AG09319 (cell line): ENCODE data around the gene AGTPBP1.

Source experiments
- DNase-seq: peaks from one replicate; pipeline ENCODE4 v3.0.0-alpha.2; 2010; ENCODE audit warnings: low read depth; ENCODE audit errors: extremely low read depth
- CTCF ChIP-seq: IDR thresholded peaks from 2 replicates; pipeline ENCODE4 v1.5.1; 2011; ENCODE audit warnings: low read depth, mild to moderate bottlenecking, inconsistent platforms, low read length, moderate library complexity

The AGTPBP1 gene

GRCh38 chr9:85743275-85744128 is 1.7 kb upstream of the AGTPBP1 start:
- DNase-seq: no peak
- TF ChIP-seq CTCF: no peak

DNA sequence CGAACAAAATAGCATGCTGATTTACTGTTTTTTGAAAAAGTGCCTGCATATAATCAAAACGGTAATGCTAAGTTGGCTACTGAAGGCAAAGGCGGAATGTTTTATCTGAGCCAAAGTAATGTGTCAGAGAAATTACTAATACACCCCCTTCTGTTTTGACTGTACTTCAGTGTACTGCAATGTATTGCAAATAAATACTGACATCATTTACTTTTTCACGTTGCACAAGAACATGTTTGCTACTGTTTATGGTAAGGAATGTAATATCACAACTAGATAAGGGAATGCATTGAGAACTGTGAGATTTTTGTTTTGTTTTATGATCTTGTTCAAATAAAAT is 813 bp upstream of the AGTPBP1 start:
- no peak for TF ChIP-seq CTCF
- DNase-seq: no peak

- TF ChIP-seq CTCF: no peak
- DNase-seq: no peak
Observed at GRCh38 chr9:85741095-85741874, 469 bp downstream of the AGTPBP1 start.

- no peak for DNase-seq
- no peak for TF ChIP-seq CTCF
Observed at GRCh38 chr9:85740787-85741094, 1.0 kb downstream of the AGTPBP1 start.

DNA sequence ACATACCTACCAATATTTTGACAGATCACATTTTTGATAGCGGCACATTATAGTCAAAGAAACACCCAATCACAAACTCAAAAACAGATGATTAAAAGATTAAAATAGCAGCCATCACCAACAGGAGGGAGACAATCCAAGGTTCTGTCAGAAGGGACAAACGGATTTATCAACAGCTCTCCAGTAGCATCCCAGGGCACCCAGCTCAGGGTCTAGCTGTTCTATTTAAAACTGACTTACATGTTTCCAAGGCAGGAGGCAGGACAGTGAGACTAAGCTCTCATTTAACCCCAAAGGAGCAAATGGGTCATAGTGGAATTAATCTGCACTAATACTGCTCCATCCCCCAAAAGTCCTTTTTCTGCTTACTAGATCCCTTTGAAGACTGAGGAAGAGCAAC is 3.2 kb downstream of the AGTPBP1 start:
- no peak for DNase-seq

GRCh38 chr9:85737671-85738070 is 4.1 kb downstream of the AGTPBP1 start:
- DNase-seq: no peak
- no peak for TF ChIP-seq CTCF

More for the DNA sequence above, 3.2 kb downstream of the AGTPBP1 start:
- TF ChIP-seq CTCF: no peak

DNA sequence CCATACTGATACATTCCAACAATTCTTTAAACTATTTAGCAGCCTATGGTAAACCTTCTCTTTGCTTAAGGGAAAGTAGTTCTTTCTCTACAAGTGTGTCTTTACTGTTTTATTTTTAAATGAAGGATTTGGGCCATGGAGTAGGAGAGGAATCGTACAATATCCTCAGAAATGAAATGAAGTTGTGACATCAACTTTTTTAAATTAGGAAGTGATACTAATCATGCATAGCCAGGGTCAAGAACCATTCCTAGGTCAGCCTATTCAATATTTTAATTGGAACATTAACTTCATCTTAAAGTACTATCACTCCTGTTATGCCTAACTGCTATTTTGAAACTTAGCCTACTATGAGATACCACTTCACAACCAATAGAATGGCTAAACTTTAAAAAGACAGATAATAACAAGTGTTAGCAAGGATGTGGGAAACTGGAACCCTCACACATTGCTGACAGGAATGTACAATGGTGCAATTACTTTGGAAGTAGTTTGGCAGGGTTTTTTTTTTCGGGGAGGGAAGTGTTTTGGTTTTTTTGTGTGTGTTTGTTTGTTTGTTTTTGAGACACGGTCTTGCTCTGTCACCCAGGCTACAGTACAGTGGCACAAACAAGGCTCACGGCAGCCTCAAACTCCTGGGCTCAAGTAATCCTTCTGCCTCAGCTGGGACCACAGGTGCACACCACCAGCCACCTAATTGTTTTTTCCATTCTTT is 10.7 kb downstream of the AGTPBP1 start:
- DNase-seq: no peak
- TF ChIP-seq CTCF: no peak
